NT2/D1 (cell line): Measurements from ENCODE around the gene ATG4D.

Experiments used
- DNase-seq: peaks from one replicate; pipeline ENCODE4 v3.0.0-alpha.2; 2011; ENCODE audit warnings: low read depth, low spot score
- H3K27me3 ChIP-seq: 2 replicates; pipeline ENCODE4 v1.6.0; 2011; ENCODE audit warnings: mild to moderate bottlenecking; ENCODE audit not compliant: insufficient read length, insufficient read depth
- H3K36me3 ChIP-seq: 2 replicates; pipeline ENCODE4 v1.6.1; 2011; ENCODE audit warnings: mild to moderate bottlenecking, low read length, mixed read lengths; ENCODE audit not compliant: insufficient read depth, insufficient read length
- H3K4me1 ChIP-seq: 2 replicates; pipeline ENCODE4 v1.5.1; 2011; ENCODE audit not compliant: insufficient read depth, insufficient read length
- H3K4me3 ChIP-seq: 2 replicates; pipeline ENCODE4 v1.5.1; 2011; ENCODE audit warnings: low read depth; ENCODE audit not compliant: insufficient read length
- H3K9ac ChIP-seq: 2 replicates; pipeline ENCODE4 v1.6.0; 2011; ENCODE audit warnings: low read depth; ENCODE audit not compliant: insufficient read length
- H3K9me3 ChIP-seq: 2 replicates; pipeline ENCODE4 v1.5.1; 2011; ENCODE audit warnings: mild to moderate bottlenecking, low read length; ENCODE audit not compliant: insufficient read depth
- SUZ12 ChIP-seq: IDR thresholded peaks from 2 replicates; pipeline ENCODE4 v1.6.1; 2011; ENCODE audit not compliant: insufficient read length, insufficient read depth; ENCODE audit errors: extremely low read depth
- YY1 ChIP-seq: IDR thresholded peaks from 2 replicates; pipeline ENCODE4 v1.6.1; 2011; ENCODE audit not compliant: insufficient read length, insufficient read depth
- ZNF274 ChIP-seq: IDR thresholded peaks from 2 replicates; pipeline ENCODE4 v1.6.1; 2011; ENCODE audit warnings: mild to moderate bottlenecking, low read depth, low read length

The ATG4D gene

DNA sequence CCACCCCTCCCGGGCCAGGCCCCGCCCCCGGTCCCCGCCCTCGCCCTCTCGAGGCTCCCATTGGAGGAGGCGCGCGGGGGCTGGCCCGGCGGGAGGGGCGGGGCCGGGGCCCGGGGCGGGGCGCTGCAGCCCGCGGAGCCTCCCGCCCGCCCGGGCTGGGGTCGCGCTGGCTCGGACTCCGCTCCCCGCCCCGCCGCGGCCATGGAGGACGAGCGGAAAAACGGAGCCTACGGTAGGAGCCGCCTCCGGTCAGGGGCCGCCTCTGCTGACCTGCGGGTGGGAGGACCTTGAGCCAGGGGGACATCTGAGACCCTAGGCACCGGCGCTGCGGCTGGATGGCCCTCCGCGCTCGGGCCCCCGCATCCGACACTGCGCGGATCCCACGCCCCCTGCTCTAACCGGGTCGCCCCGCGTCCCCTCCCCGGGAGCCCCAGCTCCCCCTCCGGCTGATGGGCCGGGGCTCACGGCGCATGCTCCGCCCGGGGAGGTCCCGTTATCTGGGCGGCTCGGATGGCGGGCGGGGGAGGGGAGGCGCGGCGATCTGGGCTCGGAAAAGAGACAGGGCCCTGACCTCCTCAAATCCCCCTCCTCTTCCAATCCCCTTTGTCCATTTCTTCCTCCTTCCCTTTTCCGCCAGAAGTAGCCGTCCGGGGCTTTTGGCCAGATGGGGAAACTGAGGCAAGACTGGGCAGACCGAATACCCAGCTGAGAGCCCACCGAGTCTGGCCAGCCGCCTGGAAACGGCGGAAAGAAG lies 58.8 kb downstream of the ATG4D start:
- H3K9me3 ChIP-seq, result peaks cover 7% of the 10 kb centered on the region; the same call in 1 of the 2 replicates
- DNase-seq, result peak; percentile 63
- TF ChIP-seq SUZ12 (no peak), YY1 (no peak), ZNF274 (no peak)
- peak overlapping the region; percentile 93 for H3K9ac ChIP-seq
- H3K27me3 ChIP-seq, result no peaks in the 10 kb centered on the region
- peaks cover 6% of the 10 kb centered on the region for H3K36me3 ChIP-seq
- peaks cover 9% of the 10 kb centered on the region for H3K4me1 ChIP-seq
- H3K4me3 ChIP-seq, result peak overlapping the region; percentile 94
